Measurements from ENCODE around the gene PTPN9.

- no peak for TF ChIP-seq POLR2A (IDR thresholded peaks at IDR 0.05)
- no peak for TF ChIP-seq EP300 (IDR thresholded peaks at IDR 0.05)
- TF ChIP-seq, protein P1, sequence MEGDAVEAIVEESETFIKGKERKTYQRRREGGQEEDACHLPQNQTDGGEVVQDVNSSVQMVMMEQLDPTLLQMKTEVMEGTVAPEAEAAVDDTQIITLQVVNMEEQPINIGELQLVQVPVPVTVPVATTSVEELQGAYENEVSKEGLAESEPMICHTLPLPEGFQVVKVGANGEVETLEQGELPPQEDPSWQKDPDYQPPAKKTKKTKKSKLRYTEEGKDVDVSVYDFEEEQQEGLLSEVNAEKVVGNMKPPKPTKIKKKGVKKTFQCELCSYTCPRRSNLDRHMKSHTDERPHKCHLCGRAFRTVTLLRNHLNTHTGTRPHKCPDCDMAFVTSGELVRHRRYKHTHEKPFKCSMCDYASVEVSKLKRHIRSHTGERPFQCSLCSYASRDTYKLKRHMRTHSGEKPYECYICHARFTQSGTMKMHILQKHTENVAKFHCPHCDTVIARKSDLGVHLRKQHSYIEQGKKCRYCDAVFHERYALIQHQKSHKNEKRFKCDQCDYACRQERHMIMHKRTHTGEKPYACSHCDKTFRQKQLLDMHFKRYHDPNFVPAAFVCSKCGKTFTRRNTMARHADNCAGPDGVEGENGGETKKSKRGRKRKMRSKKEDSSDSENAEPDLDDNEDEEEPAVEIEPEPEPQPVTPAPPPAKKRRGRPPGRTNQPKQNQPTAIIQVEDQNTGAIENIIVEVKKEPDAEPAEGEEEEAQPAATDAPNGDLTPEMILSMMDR (IDR thresholded peaks at IDR 0.05) = no peak
- TF ChIP-seq POLR2AphosphoS5 (IDR thresholded peaks at IDR 0.05) = no peak
These were observed 5.3 kb downstream of the PTPN9 start for GRCh38 chr15:75573648-75574384.
